ENCODE measurements around the gene ARHGAP31. TPM values are rescaled to one million over a fixed set of nuclear protein-coding genes. Genes with fewer than 3 reads are reported as not detected.

Gene ARHGAP31
- total and polyA plus RNA-seq, 10 donors, result 2.0 to 38.0 (median 25.3) TPM

GRCh38 chr3:119313461-119313860 is 19.3 kb downstream of the ARHGAP31 start:
- intact Hi-C loops (cut with DNase I; ENCODE audit: low total_unique reads), result no loop called here
- WGBS, 5 donors, result 79 to 94% (median 90%) methylated on average over 3 of the region's 3 CpGs
- Histone ChIP-seq H3K27ac (no peak overlapping the region), H3K4me3 (no peak overlapping the region), H3K4me1 (peaks cover 0 to 35% (median 7%) of the 10 kb centered on the region in 6 donors), H3K27me3 (replicated peaks in 1 of 7) (no peaks in the 10 kb centered on the region), H3K9me3 (no peaks in the 10 kb centered on the region), H3K36me3 (peaks cover 0 to 26% (median 0%) of the 10 kb centered on the region in 6 donors)
- DNase-seq, result no peak
- no peak for TF ChIP-seq POLR2AphosphoS5 (IDR thresholded peaks at IDR 0.05)
- no peak for TF ChIP-seq POLR2A (IDR thresholded peaks at IDR 0.05)
- no peak for TF ChIP-seq CTCF (IDR thresholded peaks at IDR 0.05 in 8 of 11, conservative IDR thresholded peaks at IDR 0.05 in 3 of 11)

- TF ChIP-seq POLR2A (IDR thresholded peaks at IDR 0.05) (no peak), POLR2AphosphoS5 (IDR thresholded peaks at IDR 0.05) (no peak), CTCF (IDR thresholded peaks at IDR 0.05 in 8 of 11, conservative IDR thresholded peaks at IDR 0.05 in 3 of 11) (no peak)
- DNase-seq, result no peak
- peaks cover 0 to 34% (median 7%) of the 10 kb centered on the region in 6 donors for H3K4me1 ChIP-seq
- H3K36me3 ChIP-seq, result peaks cover 0 to 26% (median 0%) of the 10 kb centered on the region in 6 donors
- H3K9me3 ChIP-seq, result no peaks in the 10 kb centered on the region
- 71 to 86% (median 81%) methylated on average over 1 of the region's 1 CpG for WGBS, 5 donors
- intact Hi-C loops (cut with DNase I; ENCODE audit: low total_unique reads), result no loop called here
- H3K27me3 ChIP-seq (replicated peaks in 1 of 7), result no peaks in the 10 kb centered on the region
- no peak overlapping the region for H3K4me3 ChIP-seq
- H3K27ac ChIP-seq, result no peak overlapping the region
Observed at GRCh38 chr3:119314821-119315220, 20.6 kb downstream of the ARHGAP31 start.

GRCh38 chr3:119315600-119316312 is 21.6 kb downstream of the ARHGAP31 start:
- intact Hi-C loops (cut with DNase I; ENCODE audit: low total_unique reads), result no loop called here

More at GRCh38 chr3:119315600-119316312, 21.6 kb downstream of the ARHGAP31 start:
- DNase-seq, result no peak
- H3K4me1 ChIP-seq, result peaks cover 0 to 25% (median 7%) of the 10 kb centered on the region in 6 donors
- 72 to 94% (median 88%) methylated on average over 3 of the region's 3 CpGs for WGBS, 5 donors
- no peak overlapping the region for H3K27ac ChIP-seq
- no peak for TF ChIP-seq POLR2A (IDR thresholded peaks at IDR 0.05)
- no peak for TF ChIP-seq POLR2AphosphoS5 (IDR thresholded peaks at IDR 0.05)
- TF ChIP-seq CTCF (IDR thresholded peaks at IDR 0.05 in 8 of 11, conservative IDR thresholded peaks at IDR 0.05 in 3 of 11), result no peak
- H3K4me3 ChIP-seq, result no peak overlapping the region
- no peaks in the 10 kb centered on the region for H3K9me3 ChIP-seq
- H3K27me3 ChIP-seq (replicated peaks in 1 of 7), result no peaks in the 10 kb centered on the region
- peaks cover 0 to 25% (median 0%) of the 10 kb centered on the region in 6 donors for H3K36me3 ChIP-seq
